ENCODE results near the gene PLA2G4B.

Gene PLA2G4B

GRCh38 chr15:41891226-41891625 is 52.6 kb downstream of the PLA2G4B start:
- DNase-seq = no peak

- DNase-seq = no peak
Measured at GRCh38 chr15:41891946-41892345, 53.3 kb downstream of the PLA2G4B start.

GRCh38 chr15:41892621-41893421 is 54.2 kb downstream of the PLA2G4B start:
- DNase-seq = no peak

- DNase-seq = no peak
Measured at GRCh38 chr15:41893422-41894250, 55.0 kb downstream of the PLA2G4B start, which contains the start of gene SPTBN5. Gene SPTBN5 (minus strand): TSS chr15:41894053. CDS start chr15:41893497, 556 bp downstream.

GRCh38 chr15:41894251-41894790 is 55.7 kb downstream of the PLA2G4B start:
- DNase-seq = no peak

- DNase-seq = no peak
Measured at GRCh38 chr15:41894791-41895463, 56.3 kb downstream of the PLA2G4B start.

GRCh38 chr15:41895491-41895890 is 56.8 kb downstream of the PLA2G4B start:
- no peak for DNase-seq

- no peak for DNase-seq
Measured at GRCh38 chr15:41895957-41896356, 57.3 kb downstream of the PLA2G4B start.

GRCh38 chr15:41896566-41896965 is 57.9 kb downstream of the PLA2G4B start:
- DNase-seq = no peak

- no peak for DNase-seq
Measured at GRCh38 chr15:41897363-41897799, 58.7 kb downstream of the PLA2G4B start.

Measured in hippocampal formation (tissue), 2 donors.